HEK293 (cell line): Measurements from ENCODE around the gene SMURF1.

Source experiments
- TF ChIP-seq, protein P1 (sequence below): fragments of 450-650 bp; IDR thresholded peaks from 2 replicates; pipeline ENCODE4 v1.5.1; 2018; ENCODE audit warnings: missing biosample characterization, mild to moderate bottlenecking, missing genetic modification characterization
- TF ChIP-seq, protein P2 (sequence below): fragments of 450-650 bp; formaldehyde crosslinking; IDR thresholded peaks from 2 replicates; pipeline ENCODE4 v1.5.1; 2016; ENCODE audit warnings: missing biosample characterization, missing genetic modification characterization
- TF ChIP-seq, protein P3 (sequence below): sonication (generic); formaldehyde crosslinking; IDR thresholded peaks from 2 replicates; pipeline ENCODE4 v1.8.1; 2022; ENCODE audit warnings: mild to moderate bottlenecking, moderate library complexity, missing genetic modification reagents

- TF ChIP-seq, protein P1, sequence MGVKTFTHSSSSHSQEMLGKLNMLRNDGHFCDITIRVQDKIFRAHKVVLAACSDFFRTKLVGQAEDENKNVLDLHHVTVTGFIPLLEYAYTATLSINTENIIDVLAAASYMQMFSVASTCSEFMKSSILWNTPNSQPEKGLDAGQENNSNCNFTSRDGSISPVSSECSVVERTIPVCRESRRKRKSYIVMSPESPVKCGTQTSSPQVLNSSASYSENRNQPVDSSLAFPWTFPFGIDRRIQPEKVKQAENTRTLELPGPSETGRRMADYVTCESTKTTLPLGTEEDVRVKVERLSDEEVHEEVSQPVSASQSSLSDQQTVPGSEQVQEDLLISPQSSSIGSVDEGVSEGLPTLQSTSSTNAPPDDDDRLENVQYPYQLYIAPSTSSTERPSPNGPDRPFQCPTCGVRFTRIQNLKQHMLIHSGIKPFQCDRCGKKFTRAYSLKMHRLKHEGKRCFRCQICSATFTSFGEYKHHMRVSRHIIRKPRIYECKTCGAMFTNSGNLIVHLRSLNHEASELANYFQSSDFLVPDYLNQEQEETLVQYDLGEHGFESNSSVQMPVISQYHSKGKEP (tag by site-specific recombination) = no peak
- TF ChIP-seq, protein P2, sequence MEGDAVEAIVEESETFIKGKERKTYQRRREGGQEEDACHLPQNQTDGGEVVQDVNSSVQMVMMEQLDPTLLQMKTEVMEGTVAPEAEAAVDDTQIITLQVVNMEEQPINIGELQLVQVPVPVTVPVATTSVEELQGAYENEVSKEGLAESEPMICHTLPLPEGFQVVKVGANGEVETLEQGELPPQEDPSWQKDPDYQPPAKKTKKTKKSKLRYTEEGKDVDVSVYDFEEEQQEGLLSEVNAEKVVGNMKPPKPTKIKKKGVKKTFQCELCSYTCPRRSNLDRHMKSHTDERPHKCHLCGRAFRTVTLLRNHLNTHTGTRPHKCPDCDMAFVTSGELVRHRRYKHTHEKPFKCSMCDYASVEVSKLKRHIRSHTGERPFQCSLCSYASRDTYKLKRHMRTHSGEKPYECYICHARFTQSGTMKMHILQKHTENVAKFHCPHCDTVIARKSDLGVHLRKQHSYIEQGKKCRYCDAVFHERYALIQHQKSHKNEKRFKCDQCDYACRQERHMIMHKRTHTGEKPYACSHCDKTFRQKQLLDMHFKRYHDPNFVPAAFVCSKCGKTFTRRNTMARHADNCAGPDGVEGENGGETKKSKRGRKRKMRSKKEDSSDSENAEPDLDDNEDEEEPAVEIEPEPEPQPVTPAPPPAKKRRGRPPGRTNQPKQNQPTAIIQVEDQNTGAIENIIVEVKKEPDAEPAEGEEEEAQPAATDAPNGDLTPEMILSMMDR (tag by site-specific recombination) = no peak
- TF ChIP-seq, protein P3, sequence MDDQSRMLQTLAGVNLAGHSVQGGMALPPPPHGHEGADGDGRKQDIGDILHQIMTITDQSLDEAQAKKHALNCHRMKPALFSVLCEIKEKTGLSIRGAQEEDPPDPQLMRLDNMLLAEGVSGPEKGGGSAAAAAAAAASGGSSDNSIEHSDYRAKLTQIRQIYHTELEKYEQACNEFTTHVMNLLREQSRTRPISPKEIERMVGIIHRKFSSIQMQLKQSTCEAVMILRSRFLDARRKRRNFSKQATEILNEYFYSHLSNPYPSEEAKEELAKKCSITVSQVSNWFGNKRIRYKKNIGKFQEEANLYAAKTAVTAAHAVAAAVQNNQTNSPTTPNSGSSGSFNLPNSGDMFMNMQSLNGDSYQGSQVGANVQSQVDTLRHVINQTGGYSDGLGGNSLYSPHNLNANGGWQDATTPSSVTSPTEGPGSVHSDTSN (CRISPR knock-in tag) = no peak
These were observed 116.1 kb downstream of the SMURF1 start for GRCh38 chr7:99027841-99028240.
